Measurements from ENCODE around the gene CACYBP.
"Not testable (repeated sequence)": the region's sequence is repeated elsewhere in the genome, so short reads cannot be mapped to it uniquely, and the experiment has no call there.

The CACYBP gene

DNA sequence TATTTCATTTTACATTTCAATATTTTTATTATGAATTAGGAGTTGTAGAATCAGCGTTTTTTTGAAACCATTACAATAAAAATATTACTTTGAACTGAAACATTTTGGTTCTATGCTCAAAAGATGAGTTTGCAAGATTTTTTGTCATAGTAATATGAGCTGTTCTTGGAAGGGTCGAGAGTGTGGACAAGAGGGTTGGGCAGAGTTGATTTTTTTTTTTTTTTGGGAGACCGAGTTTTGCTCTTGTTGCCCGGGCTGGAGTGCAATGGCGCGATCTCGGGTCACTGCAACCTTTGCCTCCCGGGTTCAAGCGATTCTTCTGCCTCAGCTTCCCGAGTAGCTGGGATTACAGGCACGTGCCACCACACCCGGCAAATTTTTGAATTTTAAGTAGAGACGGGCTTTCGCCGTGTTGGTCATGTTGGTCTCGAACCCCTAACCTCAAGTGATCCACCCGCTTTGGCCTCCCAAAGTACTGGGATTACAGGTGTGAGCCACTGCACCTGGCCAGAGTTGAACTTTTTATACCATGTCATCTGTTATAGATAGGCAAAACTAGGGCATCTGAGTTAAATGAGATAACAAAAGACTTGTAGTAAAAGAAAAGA, 3.3 kb downstream of the CACYBP start:
- FAIRE-seq, result no peak

DNA sequence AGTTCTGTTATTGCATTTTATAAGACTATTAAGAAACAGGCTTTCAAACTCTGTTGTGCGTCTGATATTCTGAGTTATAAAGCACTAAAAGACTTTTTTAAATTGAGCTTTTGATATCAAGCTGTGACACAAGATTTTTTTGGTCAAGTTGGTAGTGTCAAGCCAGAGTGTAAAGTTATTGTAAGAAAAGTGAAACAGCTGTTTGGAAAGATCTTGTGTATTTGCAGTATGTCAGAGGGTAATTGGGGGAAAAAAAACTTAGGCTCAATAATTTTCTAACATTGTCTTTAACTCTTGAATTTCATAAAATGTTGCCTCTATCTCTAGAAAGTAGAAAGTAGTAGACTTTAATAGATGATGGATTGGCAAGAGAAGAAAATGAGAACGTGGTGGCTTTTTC, 3.8 kb downstream of the CACYBP start:
- FAIRE-seq, result no peak
- no peak for DNase-seq (ENCODE audit: insufficient read length, low spot score)

More for the DNA sequence above, 3.3 kb downstream of the CACYBP start:
- no peak for DNase-seq (ENCODE audit: insufficient read length, low spot score)

DNA sequence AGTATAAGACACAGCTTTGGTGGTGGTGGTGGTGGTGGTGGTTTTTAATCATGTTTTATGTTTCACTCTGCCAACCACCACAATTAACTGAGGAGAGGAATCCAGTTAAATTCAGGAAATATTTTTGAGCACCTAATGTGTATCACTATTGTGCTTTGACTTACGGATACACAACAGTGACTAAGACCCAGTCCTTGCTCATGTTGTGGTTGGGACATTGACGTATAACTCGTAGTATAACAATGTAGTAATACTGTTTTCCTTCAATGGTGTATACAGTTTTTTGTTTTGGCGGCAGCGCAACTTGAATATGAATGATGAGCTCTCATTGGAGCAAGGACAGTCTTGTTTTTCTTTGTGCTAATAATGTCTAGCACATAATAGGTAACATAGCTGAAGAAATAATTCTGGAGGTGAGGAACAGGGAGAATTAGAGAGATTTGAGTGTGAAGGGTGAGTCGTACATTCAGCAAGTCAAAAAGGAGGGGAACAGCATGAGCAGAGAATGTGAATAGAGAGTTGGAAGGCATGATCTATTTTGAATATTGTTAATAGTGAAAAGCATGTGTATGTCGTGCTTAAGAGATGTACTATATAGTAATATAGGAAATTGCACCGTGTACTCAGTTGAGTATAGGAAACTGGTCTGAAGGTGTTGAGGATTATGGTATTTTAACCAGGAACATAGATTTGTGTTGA, 5.5 kb downstream of the CACYBP start:
- DNase-seq (ENCODE audit: insufficient read length, low spot score) (no peak), FAIRE-seq (no peak)

DNA sequence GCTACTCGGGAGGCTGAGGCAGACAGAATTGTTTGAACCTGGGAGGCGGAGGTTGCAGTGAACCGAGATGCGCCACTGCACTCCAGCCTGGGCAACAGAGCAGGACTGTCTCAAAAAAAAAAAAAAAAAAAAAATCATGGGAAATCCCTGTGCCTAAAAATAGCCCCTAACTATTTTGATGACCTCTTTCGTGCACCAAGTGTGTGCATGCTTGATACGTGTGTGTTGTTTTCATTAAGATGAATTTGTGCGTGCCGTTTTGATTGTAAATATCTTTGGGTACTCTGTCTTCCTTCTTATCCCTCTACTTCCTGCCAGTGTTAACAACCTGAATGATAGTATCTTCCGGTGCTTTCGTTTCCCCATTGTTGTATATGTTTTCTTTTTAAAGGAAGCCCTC, 9.8 kb downstream of the CACYBP start:
- FAIRE-seq (no peak), DNase-seq (ENCODE audit: insufficient read length, low spot score) (no peak)

DNA sequence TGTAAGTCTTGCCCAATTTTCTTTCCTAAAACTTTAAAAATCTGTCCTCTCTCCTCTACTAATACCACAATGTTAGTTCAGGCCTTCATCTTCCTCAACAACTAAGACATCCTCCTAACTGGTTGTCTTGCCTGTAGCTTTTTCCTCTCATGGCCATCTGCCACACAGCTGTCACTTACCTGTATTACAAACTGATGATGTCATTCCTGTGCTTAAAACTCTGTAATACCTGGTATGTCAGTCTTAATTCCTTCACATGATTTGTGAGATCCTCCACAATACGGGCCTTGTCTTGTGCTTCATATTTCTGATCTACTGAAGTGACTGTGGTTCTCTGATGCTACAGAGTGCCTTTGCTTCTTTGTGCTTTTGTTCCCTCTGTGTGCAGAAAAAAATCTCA, 13.7 kb downstream of the CACYBP start:
- FAIRE-seq (no peak), DNase-seq (ENCODE audit: insufficient read length, low spot score) (no peak)

DNA sequence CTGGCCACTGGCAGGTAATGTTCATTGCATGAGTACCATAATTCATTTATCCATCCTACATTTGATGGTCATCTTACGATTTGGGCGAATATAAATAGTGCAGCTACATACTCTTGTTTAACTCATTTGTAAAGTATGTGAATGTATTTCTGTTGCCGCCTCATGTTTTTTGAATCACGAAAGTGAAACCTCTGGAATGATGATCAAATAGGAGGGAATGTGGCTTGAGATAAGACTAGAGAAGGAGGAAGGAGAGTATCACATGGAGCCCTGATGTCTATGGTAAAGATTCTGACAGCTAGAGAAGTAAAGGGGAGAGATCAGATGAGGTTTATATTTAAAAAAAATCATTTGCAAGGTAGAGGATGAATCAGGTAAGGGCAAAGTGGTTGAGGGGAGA, 15.5 kb downstream of the CACYBP start:
- no peak for FAIRE-seq
- no peak for DNase-seq (ENCODE audit: insufficient read length, low spot score)

DNA sequence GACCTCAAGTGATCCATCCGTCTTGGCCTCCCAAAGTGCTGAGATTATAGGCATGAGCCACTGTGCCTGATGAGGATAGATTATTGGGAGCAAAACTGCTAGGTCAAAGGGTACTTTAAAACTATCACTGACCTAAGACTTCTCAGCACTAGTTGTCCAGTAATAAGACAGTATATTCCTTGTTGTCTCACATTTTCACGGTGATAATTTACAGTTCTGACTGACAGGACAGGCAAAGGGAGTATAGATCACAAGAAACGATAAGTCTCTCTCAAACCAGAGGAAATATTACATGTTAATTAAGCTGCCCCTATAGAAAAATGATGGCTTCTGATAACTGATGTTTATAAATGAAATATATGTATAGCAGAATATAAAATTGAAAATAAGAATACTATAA, 19.8 kb downstream of the CACYBP start:
- DNase-seq (ENCODE audit: insufficient read length, low spot score) (no peak), FAIRE-seq (no peak)

DNA sequence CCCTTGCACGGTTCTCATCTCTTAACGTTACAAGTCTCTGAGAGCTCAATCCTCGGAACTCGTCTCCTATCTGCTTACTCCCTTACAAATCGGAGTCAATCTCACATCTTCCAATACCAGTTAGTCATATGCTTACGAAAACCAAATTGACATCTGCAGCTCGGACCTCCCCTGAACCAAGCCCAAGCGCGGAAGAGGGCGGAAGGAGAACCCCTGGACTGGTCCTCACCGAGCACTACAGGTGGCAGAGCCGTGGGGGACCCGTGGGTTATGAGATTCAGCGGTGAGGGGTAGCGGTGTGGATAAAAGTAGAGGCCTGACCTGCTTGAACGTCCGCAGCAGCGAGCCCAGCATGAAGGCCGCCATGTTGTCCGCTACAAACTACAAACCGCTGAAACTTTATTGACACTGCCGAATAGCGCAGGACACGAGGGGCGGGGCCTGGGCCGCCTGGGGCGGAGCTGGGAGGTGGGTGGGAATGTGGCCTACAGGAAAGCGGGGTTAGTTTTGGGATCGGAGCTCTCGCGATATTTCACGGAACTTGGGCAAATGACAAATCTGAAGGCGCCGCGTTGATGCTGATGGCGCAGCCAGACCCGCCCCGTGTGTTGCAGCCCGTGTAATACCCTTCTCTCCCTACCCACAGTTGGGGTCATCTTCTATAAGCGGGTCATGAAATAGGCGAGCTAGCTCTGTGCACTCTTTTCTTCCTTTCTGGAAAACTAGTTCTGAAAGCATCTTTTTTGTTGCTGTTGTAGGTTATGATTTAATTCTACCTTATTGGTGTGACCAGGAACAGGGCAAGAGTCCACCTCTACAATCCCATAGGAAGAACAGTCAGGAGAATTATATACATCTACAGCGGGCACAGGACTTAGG, 23.5 kb downstream of the CACYBP start, which contains the start of gene MRPS14:
TSS of gene MRPS14 (minus strand) at position 383 of the 879 bp plus-strand sequence. CDS start at position 366, 17 bp downstream.
- peak; percentile 91 for FAIRE-seq

DNA sequence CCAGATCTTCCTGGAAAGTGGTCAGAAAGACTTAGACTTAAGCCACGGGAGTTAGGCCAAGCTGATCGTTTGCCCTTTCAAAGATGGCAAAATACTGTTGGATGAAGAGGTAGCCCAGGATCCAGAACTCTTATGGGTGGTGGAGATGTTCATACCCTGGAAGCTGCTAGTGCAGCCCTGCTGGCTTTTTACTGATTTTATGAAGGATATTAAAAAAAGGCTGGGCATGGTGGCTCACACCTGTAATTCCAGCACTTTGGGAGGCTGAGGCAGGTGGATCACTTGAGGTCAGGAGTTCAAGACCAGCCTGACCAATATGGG, 24.1 kb downstream of the CACYBP start:
- not testable (repeated sequence) for FAIRE-seq; DNase-seq (ENCODE audit: insufficient read length, low spot score)

More for the DNA sequence above, 23.5 kb downstream of the CACYBP start, which contains the start of gene MRPS14:
- peak; percentile 90 for DNase-seq (ENCODE audit: insufficient read length, low spot score)

DNA sequence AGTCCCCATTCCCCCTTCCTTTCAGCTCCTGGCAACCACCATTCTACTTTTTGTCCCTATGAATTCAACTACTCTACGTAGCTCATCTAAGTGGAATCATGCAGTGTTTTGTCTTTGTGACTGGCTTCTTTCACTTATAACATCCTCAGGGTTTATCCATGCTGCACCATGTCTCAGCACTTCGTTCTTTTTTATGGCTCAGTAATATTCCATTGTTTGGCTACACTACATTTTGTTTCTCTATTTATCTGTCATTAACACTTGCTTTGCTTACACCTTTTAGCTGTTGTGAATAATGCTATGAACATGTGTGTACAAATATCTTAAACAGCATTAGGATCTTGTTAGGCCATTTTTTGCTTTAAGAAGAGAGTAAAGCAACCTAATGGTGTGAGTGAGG, 25.0 kb downstream of the CACYBP start:
- DNase-seq (ENCODE audit: insufficient read length, low spot score), result no peak
- FAIRE-seq, result no peak

DNA sequence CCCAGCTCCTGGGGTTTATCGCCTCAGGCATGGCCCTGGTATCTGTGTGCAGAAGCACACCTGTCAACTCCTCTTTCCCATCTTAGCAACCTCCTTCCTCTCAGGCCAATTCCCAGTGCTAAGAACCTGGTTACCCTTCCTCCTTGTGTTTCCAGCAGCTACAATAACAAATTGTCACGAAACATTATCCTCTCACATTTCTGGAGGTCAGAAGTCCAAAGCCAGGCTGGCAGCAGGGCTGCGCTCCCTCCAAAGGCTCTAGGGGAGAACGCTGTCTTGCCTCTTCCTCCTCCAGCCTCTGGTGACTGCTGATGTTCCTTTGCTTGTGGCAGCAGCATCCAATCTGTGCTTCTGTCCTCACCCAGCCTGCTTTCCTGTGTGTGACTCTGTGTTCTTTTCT, 34.2 kb downstream of the CACYBP start:
- FAIRE-seq, result no peak

DNA sequence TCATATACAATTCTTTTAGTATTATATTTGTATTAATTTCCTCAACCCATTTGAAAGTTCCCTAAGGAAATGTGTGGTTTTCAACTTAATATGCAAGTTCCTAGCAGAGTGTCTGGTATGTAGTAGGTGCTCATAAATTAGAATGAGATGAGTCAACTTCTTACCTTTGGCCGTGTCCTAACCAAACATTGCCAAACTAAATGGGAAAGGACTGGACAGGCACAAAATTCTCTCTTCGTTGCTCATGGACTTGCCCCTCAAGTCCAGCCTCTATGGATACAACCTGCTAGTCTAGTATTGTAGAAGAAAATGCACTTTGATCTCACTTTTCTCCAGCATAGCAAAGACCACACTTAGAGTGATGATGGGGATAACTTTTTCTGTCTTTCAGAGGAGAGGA, 35.0 kb downstream of the CACYBP start:
- DNase-seq (ENCODE audit: insufficient read length, low spot score), result no peak
- FAIRE-seq, result no peak

More for the DNA sequence above, 34.2 kb downstream of the CACYBP start:
- no peak for DNase-seq (ENCODE audit: insufficient read length, low spot score)

DNA sequence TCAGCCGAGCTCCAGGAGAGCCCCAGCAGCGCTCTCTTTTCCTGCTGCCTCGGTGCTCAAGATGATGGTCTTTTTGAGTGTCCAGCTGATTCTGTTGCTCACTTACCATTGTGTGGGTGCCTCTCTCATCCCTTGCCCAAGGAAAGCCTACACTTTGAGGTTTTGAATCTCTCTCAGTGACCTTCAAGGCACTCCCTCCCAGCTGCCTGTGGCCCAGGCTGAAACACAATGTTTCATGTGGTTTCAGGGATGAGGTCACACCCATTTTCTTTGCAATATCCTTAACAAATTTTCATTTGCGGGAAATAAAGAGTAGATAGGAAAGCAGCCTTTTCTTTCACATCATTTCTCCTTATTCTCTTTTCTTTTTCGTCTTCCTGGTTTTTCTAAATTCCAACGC, 36.1 kb downstream of the CACYBP start:
- DNase-seq (ENCODE audit: insufficient read length, low spot score) (no peak), FAIRE-seq (no peak)

DNA sequence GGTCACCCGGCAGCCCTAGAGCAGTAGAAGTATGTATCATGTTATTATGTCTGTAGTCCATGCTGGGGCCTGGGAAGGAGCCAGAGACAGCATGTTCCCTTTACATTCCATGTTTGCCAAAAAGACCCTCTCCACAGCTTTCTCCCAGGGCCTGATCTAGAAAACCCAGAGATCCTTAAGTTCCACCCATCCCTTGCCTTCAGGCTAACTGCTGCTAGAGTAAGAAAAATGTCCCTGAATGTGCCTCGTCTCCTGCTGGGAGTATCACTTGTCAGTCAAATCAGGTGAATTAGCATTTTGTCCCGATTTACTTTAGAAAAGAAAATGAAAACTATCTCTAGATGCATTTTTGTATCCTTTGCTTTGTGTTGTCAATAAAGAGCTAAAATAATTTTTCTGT, 36.7 kb downstream of the CACYBP start:
- FAIRE-seq (no peak), DNase-seq (ENCODE audit: insufficient read length, low spot score) (no peak)

DNA sequence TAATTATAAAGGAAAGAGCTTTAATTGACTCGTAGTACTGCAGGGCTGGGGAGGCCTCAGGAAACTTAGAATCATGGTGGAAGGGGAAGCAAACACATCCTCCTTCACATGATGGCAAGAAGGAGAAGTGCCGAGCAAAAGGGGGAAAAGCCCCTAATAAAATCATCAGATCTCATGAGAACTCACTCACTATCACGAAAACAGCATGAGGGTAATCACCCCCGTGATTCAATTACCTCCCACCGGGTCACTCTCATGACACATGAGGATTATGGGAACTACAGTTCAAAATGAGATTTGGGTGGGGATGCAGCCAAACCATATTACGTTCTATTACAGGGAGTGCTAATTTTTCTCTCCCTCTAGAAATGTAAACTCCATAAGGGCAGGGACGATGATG, 37.7 kb downstream of the CACYBP start:
- DNase-seq (ENCODE audit: insufficient read length, low spot score) (no peak), FAIRE-seq (no peak)

DNA sequence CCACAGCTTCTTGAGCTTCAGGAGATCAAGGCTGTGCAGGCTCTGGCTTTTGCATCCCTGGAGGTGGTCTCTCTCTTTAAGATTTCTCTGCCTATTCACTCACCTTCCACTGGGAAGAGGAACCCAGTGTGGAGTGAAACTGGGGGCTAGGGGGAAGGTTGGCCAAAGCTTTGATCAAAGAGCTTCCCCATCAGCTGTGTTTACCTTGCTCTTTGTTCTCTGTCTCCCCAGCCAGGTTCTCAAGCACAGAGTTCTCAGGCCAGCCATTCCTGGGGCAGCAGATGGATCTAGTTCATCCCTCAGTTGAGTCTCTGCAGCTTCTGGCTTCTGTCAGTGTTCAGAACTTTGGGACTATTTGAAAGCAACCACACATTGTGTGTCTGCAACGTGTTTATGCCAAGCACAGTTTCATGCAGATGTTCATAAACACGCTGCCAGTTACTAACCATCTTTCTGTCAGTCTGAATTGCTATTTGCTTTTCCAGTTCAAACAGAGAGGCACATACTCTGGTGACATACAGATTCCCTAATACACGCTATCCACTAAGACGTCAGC, 40.7 kb downstream of the CACYBP start:
- DNase-seq (ENCODE audit: insufficient read length, low spot score), result no peak
- FAIRE-seq, result no peak

DNA sequence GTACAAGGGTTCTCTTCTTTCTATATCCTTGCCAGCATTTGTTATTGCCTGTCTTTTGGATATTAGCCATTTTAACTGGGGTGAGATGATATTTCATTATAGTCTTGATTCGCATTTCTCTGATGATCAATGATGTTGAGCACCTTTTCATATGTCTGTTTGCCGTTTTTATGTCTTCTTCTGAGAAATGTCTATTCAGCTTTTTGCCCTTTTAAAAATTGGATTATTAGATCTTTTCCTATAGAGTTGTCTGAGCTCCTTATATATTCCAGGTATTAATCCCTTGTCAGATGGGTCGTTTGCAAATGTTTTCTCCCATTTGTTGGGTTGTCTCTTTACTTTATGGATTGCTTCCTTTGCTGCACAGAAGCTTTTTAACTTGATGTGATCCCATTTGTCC, 42.9 kb downstream of the CACYBP start:
- FAIRE-seq (no peak), DNase-seq (ENCODE audit: insufficient read length, low spot score) (no peak)

DNA sequence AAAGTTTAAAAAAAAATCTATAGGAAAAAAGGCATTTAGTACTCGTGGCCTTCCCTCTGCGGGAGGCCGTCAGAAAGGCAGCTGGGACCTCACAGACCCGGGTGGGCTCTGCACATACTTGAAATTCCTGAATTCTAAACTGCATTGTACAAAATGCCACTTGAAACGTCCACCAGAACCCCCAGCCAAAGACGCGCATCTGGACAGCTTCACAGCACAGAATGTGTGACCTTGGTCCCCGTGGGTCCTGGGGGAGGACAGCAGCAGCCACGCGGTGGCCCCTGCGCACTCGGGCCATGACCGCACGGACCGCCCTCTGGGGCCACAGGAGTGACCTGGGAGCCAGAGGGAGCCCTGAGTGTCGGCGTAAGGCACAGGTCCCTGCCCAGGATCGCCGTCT, 44.1 kb downstream of the CACYBP start:
- no peak for DNase-seq (ENCODE audit: insufficient read length, low spot score)
- FAIRE-seq, result no peak

DNA sequence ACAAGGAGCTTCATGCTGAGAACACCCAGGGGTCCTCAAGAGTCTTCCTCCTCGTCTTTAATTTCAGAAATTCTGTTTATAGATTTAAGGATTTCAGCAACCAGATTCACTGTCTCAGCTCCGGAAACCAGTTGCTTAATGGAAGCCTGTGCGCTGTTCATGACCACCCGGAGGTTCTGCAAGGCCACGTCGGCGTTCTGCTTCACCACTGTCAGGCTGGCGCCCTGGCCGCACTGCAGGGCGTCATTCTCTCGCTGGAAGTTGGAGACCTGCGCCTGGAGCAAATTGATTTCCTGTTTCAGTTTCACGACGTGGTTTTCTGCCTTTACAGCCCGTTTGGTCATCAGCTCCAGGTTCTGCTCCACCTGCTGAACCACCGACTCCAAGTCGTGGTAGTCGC, 44.8 kb downstream of the CACYBP start:
- not testable (repeated sequence) for FAIRE-seq; DNase-seq (ENCODE audit: insufficient read length, low spot score)

DNA sequence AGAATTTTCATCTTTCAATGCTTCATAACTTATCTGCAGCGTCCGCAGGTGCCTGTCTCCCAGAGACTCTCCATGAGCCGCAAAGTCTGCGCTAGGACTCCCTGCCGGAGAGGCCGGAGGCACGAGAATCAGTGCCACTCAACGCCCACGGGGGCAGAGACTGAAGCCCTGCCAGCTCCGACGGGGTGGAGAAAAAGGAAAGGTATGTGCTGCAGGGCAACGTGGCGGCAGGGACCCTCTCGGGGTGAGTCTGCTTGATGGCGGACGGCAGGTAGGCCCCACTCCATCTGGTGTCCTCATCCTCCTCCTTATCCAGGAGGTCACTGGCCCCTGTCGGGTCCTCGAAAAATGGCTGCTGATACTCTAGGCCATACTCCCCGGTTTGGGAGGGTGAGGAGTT, 45.4 kb downstream of the CACYBP start:
- FAIRE-seq, result no peak

DNA sequence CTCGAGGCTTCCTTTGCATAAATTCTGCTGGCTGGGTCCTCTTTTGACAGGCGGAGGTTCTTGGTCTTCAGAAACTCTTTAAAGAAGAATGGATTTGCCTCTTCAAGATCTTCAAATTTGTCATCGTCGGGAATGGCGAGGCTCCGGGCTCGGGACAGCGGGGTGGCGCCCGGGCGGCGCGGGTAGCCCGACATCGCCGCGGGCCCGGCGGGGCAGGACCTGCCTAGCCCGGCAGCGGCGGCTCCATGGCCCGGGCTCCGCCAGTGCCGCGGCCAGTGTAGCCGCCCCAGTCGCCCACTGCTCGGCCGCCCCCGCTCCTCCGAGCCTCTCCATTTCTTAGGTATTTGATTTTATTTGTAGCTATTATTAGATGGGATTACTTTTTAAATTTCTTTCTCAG, 45.8 kb downstream of the CACYBP start:
- no peak for DNase-seq (ENCODE audit: insufficient read length, low spot score)
- FAIRE-seq, result no peak

More for the DNA sequence above, 45.4 kb downstream of the CACYBP start:
- no peak for DNase-seq (ENCODE audit: insufficient read length, low spot score)
